Hematopoietic multipotent progenitor cell treated with erythropoietin and hydrocortisone succinate and interleukin-3 and kit ligand, for 17 days (in vitro differentiated cells): Measurements from ENCODE around the gene CEBPG.

Experiments used
- DNase-seq: peaks from one replicate; pipeline ENCODE4 v3.0.0-alpha.2; 2015; ENCODE audit warnings: low spot score

Gene CEBPG

DNA sequence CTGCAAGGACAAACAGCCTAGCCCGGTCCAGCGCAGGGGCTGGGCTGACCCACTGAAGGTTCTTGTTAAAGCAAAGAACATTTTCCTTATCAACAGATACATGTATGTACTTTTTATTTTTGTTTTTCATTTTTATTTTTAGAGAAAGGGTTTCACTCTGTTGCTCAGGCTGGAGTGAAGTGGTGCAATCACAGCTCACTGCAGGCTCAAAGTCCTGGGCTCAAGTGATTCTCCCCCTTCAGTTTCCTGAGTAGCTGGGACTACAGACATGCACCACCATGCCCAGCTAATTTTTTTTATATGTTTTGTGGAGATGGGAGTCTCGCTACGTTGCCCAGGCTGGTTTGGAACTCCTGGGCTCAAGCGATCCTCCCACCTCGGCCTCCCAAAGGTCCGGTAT lies 47.9 kb downstream of the CEBPG start:
- DNase-seq: no peak

DNA sequence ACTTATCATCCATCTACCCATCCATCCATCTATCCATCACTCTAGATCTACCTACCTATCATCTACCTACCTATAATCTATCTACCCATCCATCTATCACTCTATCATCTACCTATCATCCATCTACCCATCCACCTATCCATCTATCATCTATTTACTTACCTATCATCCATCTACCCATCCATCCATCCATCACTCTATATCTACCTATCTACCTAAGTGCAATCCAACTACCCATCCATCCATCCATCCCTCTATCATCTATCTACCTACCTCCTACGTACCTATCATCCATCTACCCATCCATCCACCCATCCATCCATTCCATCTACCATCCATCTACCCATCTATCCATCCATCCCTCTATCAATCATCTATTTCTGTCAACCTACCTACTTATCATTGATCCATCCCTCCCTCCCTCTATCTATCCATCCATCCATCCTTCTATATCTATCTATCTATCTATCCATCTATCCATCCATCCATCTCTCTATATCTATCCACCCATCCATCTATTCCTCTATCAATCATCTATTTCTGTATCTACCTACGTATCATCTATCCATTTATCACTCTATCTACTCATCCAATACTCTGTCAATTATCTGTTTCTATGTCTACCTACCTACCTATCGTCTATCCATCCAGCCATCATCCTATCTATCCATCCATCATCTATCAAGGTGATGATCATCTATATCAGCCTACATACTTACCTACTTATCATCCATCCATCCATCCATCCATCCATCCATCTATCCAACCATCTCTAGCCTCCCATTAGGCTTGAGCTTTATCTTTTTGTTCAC lies 49.1 kb downstream of the CEBPG start:
- no peak for DNase-seq

DNA sequence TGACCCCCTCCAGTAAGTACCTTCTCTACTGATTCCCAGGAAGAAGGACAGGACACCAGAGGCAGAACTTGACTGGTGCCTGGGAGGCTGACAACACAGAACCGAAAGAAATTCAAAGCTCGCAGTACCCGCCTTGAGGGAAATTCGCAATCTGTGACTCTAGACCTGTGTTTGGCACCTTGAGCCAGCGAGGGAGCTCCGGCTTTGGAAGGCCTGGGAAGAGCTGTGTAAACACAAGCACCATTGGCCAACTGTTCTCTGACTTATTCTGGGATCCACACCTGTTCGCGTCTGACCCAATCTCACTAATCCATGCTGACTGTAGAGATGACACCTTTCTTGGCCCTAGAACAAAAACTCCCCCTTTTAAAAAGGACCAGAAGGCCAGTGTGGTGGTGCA lies 50.7 kb downstream of the CEBPG start:
- no peak for DNase-seq

DNA sequence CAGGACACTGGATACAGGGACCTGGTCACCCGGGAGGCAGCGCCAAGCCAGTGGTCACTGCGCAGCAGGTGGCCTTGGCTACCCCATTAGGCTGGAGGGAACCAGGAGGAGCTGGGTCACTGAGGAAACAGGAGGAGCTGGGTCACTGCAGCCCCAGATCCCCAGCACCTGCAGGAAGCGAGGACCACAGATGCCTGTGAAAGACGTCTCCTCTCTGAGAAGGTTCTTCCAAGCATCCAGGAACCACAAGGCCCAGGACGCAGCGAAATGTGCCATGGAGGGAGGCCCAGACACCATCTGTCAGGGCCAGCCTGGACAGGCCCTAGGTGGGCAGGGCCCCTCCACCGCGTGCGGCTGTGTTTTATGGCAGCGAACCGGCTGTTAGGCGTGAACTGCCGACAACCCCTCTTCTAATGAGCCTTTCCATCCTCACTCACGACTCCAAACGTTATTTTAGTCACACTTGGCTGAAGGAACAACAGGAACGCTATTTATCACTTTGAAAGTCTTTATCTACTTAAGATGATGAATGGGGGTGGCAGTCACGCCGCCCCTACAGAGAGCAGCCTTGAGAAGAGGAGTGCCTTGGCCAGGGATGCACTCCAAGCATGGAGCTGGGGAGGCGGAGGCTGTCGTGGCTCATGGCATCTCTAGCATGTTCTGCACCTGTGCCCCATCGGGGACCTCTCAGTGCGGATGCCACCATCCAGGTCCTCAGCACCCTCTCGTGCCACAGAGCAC lies 53.3 kb downstream of the CEBPG start:
- no peak for DNase-seq

DNA sequence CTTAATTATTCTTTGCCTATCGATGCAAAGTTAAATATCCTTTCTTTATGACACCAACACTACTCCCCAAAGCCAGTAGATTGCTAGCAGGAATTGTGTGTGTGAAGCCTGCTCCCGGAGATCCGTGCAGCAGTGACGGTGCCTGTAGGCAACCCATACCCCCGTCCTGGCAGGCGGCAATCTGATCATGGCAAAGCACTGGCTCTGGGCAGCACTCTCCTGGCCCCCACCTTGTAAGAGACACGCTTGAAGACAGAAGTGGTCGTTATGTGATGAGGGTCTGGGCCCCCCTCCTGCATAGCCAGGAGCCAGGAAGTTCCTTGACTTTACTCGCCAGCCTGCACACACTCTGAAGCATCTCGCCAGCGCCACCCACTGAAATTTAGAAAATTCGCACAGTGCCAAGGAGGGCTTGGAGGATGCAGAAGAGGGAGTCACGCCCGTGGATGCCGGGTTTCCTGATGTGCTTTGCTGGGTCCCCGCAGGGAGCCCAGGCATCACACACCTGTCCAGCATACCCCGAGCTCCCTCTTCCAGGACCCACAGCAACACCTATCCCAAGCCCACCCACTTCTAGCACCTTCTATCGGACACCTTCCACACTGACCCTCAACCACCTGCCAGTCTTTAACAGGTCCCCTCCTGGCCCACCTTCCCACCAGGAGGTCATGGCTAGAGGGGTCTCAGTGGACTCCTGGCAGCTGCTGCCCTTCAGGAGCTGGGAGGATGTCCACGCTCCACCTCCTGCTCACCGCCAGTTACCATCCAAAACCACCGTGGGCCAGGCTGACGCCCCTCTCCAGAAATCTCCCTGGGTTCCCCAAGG lies 54.5 kb downstream of the CEBPG start:
- no peak for DNase-seq

DNA sequence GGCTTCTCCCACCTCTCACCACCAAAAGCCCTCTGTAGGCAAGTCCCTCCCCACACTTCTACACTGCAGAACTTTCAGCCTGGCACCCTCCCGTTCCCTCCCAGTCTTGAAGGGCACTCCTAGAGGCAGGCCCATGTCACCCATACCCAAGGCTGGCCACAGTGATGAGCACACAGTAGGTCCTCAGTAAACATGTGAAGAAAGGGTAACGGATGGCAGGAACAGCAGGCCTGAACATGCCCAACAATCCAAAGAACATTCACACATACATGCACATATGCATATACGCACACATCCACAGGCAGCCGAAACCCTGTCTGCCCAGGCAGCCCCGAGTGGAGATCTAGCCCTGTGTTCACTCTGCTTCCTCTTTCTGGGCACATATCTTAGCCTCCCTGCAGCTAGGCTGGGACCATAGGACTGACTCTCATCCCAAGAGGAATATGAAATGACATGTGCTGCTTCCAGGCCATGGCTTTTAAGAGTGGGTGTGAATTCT lies 55.2 kb downstream of the CEBPG start:
- DNase-seq: no peak

DNA sequence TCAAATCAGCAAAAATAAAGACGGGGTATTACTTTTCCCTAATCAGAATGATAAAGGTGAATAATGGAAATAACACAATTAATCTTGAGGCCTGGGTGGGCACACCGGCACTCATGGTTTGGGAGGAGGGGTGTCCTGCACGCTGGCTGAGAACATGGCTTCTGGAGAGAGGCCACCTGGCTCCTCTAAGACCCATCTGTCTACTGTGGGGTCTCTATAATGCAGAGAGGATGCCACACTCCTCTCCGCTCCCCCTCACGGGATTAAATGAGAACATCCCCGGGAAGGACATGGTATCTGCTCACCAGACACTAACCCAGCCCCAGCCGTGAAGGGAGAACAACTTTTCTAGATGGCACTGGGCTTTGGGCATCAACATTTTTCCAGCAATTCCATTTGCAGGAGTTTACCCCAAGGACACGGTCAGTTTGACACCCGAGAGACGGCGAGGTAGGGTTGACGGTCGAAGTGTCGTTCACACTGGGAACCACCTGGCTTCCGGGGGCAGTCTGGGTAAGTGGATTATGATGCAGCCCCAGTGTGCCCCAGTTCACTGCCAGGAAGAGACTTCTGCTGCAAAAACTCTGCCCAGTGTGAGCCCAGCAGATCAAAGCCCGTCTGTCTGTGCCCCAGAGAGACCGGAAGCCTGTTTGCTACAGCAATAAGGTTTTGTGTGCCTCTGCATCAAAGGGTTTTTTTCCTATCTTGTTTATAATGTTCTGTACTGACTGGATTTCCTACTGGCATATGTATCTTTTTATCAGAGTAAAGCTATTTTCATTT lies 56.6 kb downstream of the CEBPG start:
- no peak for DNase-seq

DNA sequence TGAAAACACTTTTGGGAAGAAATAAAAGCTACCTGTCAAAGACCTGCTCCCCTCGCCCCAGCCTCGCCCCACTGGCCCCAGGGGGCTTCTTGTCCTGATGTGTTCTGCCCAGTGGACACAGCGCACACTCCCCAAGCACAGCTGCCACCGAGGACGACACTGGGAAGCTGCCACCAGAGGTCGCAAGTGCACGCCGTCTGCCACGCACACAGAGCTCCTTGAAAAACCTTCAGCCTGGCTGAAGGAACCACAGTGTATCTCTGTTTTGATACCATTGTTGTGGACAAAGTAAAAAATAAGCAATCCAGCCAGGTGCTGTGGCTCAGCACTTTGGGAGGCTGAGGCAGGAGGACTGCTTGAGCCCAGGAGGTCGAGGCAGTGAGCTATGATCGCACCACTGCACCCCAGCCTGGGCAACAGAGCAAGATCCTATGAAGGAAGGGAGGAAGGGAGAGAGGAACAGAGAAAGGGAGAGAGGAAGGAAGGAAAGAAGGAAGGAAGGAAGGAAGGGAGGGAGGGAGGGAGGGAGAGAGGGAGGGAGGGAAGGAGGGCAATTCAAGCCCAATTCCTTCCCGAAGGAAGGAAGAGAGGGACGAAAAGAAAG lies 57.3 kb downstream of the CEBPG start:
- DNase-seq: peak; percentile 30

DNA sequence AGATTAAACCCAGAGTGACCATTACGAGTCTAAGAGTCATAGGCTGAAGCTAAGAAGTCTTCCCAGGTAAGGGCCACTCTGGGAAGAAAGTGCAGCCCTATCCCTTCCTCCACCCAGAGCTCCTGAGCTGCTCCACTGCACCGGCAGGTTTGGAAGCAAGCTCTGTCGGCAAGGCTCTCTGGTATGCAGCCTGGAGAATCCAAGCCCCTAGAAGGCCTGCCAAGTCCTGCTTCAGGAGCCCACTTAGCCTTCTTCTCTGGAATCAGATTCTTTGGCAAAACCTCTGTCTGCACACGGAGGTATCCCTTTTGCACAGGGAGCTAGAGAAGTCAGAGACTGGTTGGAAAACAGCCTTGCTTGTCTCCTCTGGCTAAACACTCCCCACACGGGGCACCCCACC lies 58.5 kb downstream of the CEBPG start:
- DNase-seq: no peak
